Panc1 (cell line): ENCODE data around the gene AKAP12. TPM values are rescaled to one million over a fixed set of nuclear protein-coding genes. Genes with fewer than 3 reads are reported as not detected.

Source experiments
- ATAC-seq: fragments of 200-7000 bp; cut with Tn5 transposase; 2 replicates; pipeline ENCODE4 v1.9.1; 2020; ENCODE audit warnings: mild to moderate bottlenecking, moderate library complexity
- BruUV-seq: library from RNA; stranded (reverse); fragments of 400-500 nt; replicated peaks from 2 replicates; lab custom pipeline; 2021; lab: Mats Ljungman, UMichigan
- CTCF ChIA-PET: fragments of 300-600 bp; sonication (Branson Sonifier 250); formaldehyde crosslinking; loops from one replicate; lab custom pipeline; 2022; ENCODE audit warnings: antibody characterized with exemption; lab: Charles Lee
- POLR2A ChIA-PET: fragments of 300-600 bp; sonication (Branson Sonifier 250); formaldehyde crosslinking; loops from one replicate; lab custom pipeline; 2022; ENCODE audit warnings: antibody characterized with exemption; lab: Charles Lee
- DNase-seq: peaks from one replicate; pipeline ENCODE4 v3.0.0-alpha.2; 2010; ENCODE audit warnings: low read depth, low spot score
- H3K27ac ChIP-seq: 2 replicates; pipeline ENCODE4 v1.5.1; 2011; ENCODE audit warnings: mild to moderate bottlenecking, low read length, inconsistent platforms
- H3K27me3 ChIP-seq: fragments of 200-500 bp; sonication (Bioruptor generic); 2 replicates; pipeline ENCODE4 v1.6.0; 2014; ENCODE audit warnings: low read length, inconsistent platforms; ENCODE audit not compliant: control insufficient read depth, insufficient read depth
- H3K36me3 ChIP-seq: fragments of 200-500 bp; sonication (Bioruptor generic); 2 replicates; pipeline ENCODE4 v1.5.1; 2014; ENCODE audit warnings: inconsistent platforms, mild to moderate bottlenecking, low read length, moderate library complexity; ENCODE audit not compliant: control insufficient read depth, insufficient read depth
- H3K4me1 ChIP-seq: 2 replicates; pipeline ENCODE4 v1.5.1; 2011; ENCODE audit warnings: inconsistent platforms, mild to moderate bottlenecking, low read length, moderate library complexity; ENCODE audit not compliant: control insufficient read depth, insufficient read depth
- H3K4me3 ChIP-seq, 2 experiments: 2 replicates each; pipeline ENCODE4 v1.5.1; 2011 to 2012; ENCODE audit warnings: low read depth in 2 of 2, low read length in 2 of 2, mild to moderate bottlenecking in 2 of 2, inconsistent platforms in 1 of 2, moderate library complexity in 1 of 2
- H3K9me3 ChIP-seq: fragments of 200-500 bp; sonication (Bioruptor generic); 2 replicates; pipeline ENCODE4 v1.5.1; 2014; ENCODE audit warnings: low read depth, mild to moderate bottlenecking, inconsistent platforms, low read length, moderate library complexity; ENCODE audit not compliant: control insufficient read depth, insufficient read depth
- POLR2AphosphoS5 ChIP-seq: IDR thresholded peaks from 2 replicates; pipeline ENCODE4 v1.6.1; 2012; ENCODE audit warnings: mild to moderate bottlenecking, low read depth, low read length, moderate library complexity
- SIN3A ChIP-seq: IDR thresholded peaks from 2 replicates; pipeline ENCODE4 v1.6.1; 2012; ENCODE audit warnings: low read depth, mild to moderate bottlenecking, low read length, moderate library complexity, borderline replicate concordance; ENCODE audit not compliant: insufficient read depth
- TCF7L2 ChIP-seq: IDR thresholded peaks from 2 replicates; pipeline ENCODE4 v1.6.1; 2011; ENCODE audit warnings: mild to moderate bottlenecking, low read depth, low read length, inconsistent platforms
- in situ Hi-C: cut with HindIII; loops from 2 replicates; pipeline ENCODE4 v1.10.0; 2016; ENCODE audit warnings: low sequenced_read_pairs, low pct_unique_long_range_greater_than_20kb
- intact Hi-C: fragments of 100-400 bp; cut with micrococcal nuclease; formaldehyde crosslinking; loops from one replicate; pipeline ENCODE4 v1.10.0; 2022; ENCODE audit not compliant: unreplicated experiment
- total RNA-seq: library from RNA; stranded (reverse); gene quantifications from one replicate; pipeline ENCODE4 v1.2.1, GENCODE V29; 2021; ENCODE audit not compliant: unreplicated experiment
- TF ChIP-seq, protein P1 (sequence below), 2 experiments: IDR thresholded peaks; 2 replicates each; pipeline ENCODE4 v1.6.1; 2011 to 2012; ENCODE audit warnings: low read depth in 2 of 2, control low read depth in 1 of 2, low read length in 1 of 2, mild to moderate bottlenecking in 1 of 2, moderate library complexity in 1 of 2; ENCODE audit not compliant: insufficient read depth in 1 of 2
- TF ChIP-seq, protein P2 (sequence below): fragments of 450-650 bp; IDR thresholded peaks from 2 replicates; pipeline ENCODE4 v1.5.1; 2017; ENCODE audit warnings: mild to moderate bottlenecking

AKAP12 gene
- total RNA-seq, 1 experiment from 2014 or later = 267 TPM

- no peaks in the 10 kb centered on the region for H3K36me3 ChIP-seq
- CTCF ChIA-PET = interaction anchor here (0.6 kb wide), 1 partner anchor 85 kb away, joined by 6 read pairs; no protein-coding TSS in a partner anchor
- TF ChIP-seq SIN3A (no peak), POLR2AphosphoS5 (no peak), TCF7L2 (no peak)
- TF ChIP-seq, protein P1, sequence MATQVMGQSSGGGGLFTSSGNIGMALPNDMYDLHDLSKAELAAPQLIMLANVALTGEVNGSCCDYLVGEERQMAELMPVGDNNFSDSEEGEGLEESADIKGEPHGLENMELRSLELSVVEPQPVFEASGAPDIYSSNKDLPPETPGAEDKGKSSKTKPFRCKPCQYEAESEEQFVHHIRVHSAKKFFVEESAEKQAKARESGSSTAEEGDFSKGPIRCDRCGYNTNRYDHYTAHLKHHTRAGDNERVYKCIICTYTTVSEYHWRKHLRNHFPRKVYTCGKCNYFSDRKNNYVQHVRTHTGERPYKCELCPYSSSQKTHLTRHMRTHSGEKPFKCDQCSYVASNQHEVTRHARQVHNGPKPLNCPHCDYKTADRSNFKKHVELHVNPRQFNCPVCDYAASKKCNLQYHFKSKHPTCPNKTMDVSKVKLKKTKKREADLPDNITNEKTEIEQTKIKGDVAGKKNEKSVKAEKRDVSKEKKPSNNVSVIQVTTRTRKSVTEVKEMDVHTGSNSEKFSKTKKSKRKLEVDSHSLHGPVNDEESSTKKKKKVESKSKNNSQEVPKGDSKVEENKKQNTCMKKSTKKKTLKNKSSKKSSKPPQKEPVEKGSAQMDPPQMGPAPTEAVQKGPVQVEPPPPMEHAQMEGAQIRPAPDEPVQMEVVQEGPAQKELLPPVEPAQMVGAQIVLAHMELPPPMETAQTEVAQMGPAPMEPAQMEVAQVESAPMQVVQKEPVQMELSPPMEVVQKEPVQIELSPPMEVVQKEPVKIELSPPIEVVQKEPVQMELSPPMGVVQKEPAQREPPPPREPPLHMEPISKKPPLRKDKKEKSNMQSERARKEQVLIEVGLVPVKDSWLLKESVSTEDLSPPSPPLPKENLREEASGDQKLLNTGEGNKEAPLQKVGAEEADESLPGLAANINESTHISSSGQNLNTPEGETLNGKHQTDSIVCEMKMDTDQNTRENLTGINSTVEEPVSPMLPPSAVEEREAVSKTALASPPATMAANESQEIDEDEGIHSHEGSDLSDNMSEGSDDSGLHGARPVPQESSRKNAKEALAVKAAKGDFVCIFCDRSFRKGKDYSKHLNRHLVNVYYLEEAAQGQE (IDR thresholded peaks at IDR 0.05; ENCODE audit: insufficient read depth in 1 of 2, low read depth in 2 of 2, low read length in 1 of 2) = no peak
- TF ChIP-seq, protein P2, sequence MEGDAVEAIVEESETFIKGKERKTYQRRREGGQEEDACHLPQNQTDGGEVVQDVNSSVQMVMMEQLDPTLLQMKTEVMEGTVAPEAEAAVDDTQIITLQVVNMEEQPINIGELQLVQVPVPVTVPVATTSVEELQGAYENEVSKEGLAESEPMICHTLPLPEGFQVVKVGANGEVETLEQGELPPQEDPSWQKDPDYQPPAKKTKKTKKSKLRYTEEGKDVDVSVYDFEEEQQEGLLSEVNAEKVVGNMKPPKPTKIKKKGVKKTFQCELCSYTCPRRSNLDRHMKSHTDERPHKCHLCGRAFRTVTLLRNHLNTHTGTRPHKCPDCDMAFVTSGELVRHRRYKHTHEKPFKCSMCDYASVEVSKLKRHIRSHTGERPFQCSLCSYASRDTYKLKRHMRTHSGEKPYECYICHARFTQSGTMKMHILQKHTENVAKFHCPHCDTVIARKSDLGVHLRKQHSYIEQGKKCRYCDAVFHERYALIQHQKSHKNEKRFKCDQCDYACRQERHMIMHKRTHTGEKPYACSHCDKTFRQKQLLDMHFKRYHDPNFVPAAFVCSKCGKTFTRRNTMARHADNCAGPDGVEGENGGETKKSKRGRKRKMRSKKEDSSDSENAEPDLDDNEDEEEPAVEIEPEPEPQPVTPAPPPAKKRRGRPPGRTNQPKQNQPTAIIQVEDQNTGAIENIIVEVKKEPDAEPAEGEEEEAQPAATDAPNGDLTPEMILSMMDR = no peak
Observed at GRCh38 chr6:151228788-151229400, 10.9 kb upstream of the AKAP12 start.

GRCh38 chr6:151229401-151230276 lies 10.1 kb upstream of the AKAP12 start:
- H3K4me3 ChIP-seq = no peak overlapping the region
- no peaks in the 10 kb centered on the region for H3K27me3 ChIP-seq
- H3K4me1 ChIP-seq = no peaks in the 10 kb centered on the region
- POLR2A ChIA-PET = no interaction called here
- no TSS peak for BruUV-seq
- TF ChIP-seq, protein P1 (IDR thresholded peaks at IDR 0.05; ENCODE audit: insufficient read depth in 1 of 2, low read depth in 2 of 2, low read length in 1 of 2) = no peak
- TF ChIP-seq, protein P2 = no peak
- TF ChIP-seq POLR2AphosphoS5 = no peak
- no peak for TF ChIP-seq TCF7L2
- no peak for TF ChIP-seq SIN3A
- no peaks in the 10 kb centered on the region for H3K9me3 ChIP-seq
- DNase-seq (no peak), ATAC-seq (no peak)
- in situ Hi-C loops = no loop called here
- H3K27ac ChIP-seq = no peak overlapping the region
- intact Hi-C loops = no loop called here
- CTCF ChIA-PET = interaction anchor here (0.6 kb wide), 1 partner anchor 86 kb away, joined by 6 read pairs; no protein-coding TSS in a partner anchor
- no peaks in the 10 kb centered on the region for H3K36me3 ChIP-seq

More at GRCh38 chr6:151228788-151229400, 10.9 kb upstream of the AKAP12 start:
- in situ Hi-C loops (no loop called here), intact Hi-C loops (no loop called here)
- no peaks in the 10 kb centered on the region for H3K9me3 ChIP-seq
- POLR2A ChIA-PET = no interaction called here
- ATAC-seq = no peak
- H3K4me3 ChIP-seq = no peak overlapping the region
- DNase-seq = no peak
- H3K4me1 ChIP-seq = no peaks in the 10 kb centered on the region
- no peaks in the 10 kb centered on the region for H3K27me3 ChIP-seq
- no TSS peak for BruUV-seq
- no peak overlapping the region for H3K27ac ChIP-seq
